Cardiac fibroblast (primary cell): ENCODE results near the gene PAX5.

Source experiments
- DNase-seq, 2 donors: peaks; one replicate each; pipeline versions ENCODE4 v3.0.0 to v3.0.0-alpha.2; 2010; ENCODE audit warnings: low read depth in 2 of 2
- H3K4me3 ChIP-seq, 2 donors: replicated peaks in 1 of 2; 1 replicate in 1 of 2; 2 replicates in 1 of 2; pipeline ENCODE4 v1.5.1; 2011; ENCODE audit warnings: low read depth in 2 of 2, low read length in 2 of 2, mild to moderate bottlenecking in 2 of 2, moderate library complexity in 1 of 2
- TF ChIP-seq, protein P1 (sequence below): IDR thresholded peaks from one replicate; pipeline ENCODE4 v1.5.1; 2011; ENCODE audit warnings: low read depth, mild to moderate bottlenecking, low read length, inconsistent platforms

PAX5 gene

DNA sequence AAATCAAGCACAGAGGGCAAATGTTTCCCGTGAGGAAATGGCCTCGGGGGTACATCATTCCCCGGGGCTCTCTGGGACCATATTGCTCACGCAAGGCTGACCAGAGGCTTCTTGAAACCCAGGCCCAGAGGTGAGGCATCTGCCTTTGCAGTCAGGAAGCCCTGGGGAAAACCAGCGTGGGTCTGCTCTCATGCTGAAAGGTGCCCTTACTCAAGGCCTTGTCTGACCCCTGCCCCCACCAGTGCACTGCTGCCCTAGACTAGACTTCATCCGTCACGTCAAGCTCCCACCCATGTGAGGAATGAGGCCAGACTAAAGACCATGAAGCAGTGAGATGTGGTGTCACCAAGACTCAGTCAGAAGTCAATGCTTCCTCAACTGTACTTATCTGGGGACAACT lies 66.1 kb downstream of the PAX5 start:
- no peak overlapping the region for H3K4me3 ChIP-seq
- TF ChIP-seq, protein P1, sequence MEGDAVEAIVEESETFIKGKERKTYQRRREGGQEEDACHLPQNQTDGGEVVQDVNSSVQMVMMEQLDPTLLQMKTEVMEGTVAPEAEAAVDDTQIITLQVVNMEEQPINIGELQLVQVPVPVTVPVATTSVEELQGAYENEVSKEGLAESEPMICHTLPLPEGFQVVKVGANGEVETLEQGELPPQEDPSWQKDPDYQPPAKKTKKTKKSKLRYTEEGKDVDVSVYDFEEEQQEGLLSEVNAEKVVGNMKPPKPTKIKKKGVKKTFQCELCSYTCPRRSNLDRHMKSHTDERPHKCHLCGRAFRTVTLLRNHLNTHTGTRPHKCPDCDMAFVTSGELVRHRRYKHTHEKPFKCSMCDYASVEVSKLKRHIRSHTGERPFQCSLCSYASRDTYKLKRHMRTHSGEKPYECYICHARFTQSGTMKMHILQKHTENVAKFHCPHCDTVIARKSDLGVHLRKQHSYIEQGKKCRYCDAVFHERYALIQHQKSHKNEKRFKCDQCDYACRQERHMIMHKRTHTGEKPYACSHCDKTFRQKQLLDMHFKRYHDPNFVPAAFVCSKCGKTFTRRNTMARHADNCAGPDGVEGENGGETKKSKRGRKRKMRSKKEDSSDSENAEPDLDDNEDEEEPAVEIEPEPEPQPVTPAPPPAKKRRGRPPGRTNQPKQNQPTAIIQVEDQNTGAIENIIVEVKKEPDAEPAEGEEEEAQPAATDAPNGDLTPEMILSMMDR, result no peak
- no peak for DNase-seq

DNA sequence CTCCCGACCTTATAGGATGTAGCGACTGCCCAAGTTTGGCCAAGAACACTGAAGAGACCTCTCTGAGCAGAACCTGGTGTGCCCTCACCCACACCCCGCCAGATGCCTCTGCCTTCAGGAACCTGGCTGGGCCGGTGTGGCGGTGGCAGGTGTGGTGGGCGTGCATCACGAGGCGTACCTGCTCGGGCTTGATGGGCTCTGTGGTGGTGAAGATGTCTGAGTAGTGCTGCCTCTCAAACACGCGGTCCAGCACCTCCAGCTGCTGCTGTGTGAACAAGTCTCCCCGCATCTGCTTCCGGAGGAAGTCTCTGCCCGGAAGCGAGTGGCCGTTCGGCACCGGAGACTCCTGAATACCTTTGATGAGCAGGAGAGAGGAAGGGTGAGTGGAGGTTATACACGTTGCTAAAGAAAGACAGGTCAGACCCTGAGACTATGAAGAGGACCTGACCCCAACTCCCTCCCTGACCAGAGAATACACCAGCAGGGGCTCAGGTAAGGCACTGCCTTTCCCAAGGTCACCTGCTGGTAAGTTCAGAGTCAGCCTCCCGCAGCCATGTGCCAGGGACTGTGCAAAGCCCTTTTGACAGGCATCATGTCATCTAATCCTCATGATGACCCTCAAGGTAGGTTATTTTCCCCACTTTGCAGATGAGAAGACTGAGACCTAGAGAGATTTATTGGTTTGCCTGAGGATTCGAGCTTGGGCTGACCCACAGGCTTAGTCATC lies 67.5 kb downstream of the PAX5 start:
- no peak overlapping the region for H3K4me3 ChIP-seq
- DNase-seq, result no peak
- TF ChIP-seq, protein P1, result no peak

DNA sequence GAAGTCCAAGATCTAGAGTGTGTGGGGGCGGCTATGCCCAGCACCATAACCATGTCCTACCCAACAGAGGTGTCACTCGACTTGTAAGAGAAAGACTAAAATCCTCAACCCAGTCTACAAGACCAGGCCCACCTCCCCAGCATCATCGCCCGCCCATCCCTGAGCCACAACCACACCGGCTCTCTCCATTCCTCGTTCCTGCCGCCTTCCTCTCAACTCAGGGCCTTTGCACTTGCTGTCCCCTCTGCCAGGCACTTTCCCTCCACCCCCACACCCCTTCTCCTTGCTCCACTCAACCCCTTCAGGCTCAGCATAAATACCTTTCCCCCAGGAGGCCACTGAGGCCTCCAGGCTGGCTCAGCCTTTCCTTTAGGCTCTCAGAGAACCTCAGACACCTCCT lies 69.3 kb downstream of the PAX5 start:
- TF ChIP-seq, protein P1, result no peak

DNA sequence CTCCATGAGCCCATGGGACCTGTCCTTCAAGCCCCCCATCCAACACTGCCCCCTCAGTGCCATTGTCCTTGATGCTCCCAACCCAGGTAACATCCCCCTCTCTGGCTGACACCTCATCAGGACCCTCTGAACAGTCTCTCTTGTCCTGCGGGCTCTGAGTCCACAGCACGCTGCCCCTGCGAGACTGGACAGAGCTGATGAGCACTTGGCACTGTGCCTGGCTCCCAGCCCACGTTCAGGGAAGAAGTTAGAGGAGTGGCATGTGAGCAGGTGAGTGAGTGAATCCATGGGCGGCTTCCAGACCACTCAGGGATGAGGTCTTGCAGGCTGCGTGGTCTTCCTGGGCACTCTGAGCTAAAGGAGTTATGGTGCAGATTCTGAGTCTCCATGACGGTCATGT lies 70.7 kb downstream of the PAX5 start:
- no peak overlapping the region for H3K4me3 ChIP-seq
- TF ChIP-seq, protein P1, result no peak
- no peak for DNase-seq

More for the DNA sequence above, 69.3 kb downstream of the PAX5 start:
- H3K4me3 ChIP-seq, result no peak overlapping the region
- no peak for DNase-seq

DNA sequence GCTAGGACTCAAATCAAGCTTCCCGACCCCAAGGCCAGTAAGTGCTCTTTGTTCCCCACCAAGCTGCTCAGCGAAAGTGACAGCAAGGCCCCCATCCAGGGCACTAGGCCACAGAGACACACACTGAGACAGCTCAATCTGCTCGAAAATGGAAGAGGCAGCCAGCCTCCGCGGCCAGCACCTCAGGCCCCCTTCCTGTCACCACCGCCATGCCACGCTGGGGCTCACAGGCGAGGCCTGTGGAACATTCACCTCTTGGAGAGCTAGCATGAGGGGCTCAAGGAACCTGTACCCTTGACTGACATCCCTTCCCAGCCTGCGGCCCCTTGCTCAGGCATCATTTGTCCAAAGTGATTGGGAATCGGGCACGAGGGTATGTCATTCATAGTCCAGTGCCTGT lies 71.4 kb downstream of the PAX5 start:
- no peak for DNase-seq
- TF ChIP-seq, protein P1, result no peak
- no peak overlapping the region for H3K4me3 ChIP-seq

DNA sequence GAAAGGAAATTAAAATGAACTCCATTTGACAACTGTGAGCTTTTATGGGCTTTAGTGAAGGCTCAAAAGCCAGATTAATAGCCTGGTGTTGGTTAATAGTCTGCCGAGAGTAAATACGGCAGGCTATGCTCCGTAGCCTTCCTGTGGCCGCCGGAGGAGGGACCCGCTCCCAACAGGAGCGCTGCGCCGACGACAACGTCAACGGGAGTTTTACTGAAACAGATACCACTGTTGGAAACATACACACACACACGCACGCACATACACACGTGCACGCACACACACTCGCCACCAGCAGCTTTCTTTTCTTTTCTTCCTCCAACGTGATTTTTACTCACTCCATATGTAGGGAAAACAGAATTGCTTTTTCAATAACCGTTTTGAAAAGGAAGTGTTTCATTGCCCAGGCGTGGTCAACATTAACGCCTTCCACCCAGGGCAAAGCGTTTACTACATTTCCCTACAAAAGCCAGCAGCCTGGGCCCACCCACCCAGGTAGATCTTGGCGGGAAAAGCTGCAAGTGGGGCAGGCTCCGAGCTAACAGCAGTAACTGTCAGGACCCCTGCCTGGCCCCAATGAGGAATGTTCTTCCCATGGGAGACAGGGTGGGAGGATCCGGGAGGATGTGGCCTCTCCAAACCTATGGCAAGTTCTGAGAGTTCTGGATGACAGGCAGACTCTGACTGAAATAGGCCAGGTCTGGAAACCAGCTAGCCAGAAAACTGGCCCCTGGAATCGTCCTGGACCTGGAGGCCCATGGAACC lies 72.3 kb downstream of the PAX5 start:
- H3K4me3 ChIP-seq, result no peak overlapping the region
- TF ChIP-seq, protein P1, result no peak
- peak in 1 of 2 donors; percentile 6 for DNase-seq
